ENCODE data around the gene R3HDM2.

- TF ChIP-seq, protein P1, sequence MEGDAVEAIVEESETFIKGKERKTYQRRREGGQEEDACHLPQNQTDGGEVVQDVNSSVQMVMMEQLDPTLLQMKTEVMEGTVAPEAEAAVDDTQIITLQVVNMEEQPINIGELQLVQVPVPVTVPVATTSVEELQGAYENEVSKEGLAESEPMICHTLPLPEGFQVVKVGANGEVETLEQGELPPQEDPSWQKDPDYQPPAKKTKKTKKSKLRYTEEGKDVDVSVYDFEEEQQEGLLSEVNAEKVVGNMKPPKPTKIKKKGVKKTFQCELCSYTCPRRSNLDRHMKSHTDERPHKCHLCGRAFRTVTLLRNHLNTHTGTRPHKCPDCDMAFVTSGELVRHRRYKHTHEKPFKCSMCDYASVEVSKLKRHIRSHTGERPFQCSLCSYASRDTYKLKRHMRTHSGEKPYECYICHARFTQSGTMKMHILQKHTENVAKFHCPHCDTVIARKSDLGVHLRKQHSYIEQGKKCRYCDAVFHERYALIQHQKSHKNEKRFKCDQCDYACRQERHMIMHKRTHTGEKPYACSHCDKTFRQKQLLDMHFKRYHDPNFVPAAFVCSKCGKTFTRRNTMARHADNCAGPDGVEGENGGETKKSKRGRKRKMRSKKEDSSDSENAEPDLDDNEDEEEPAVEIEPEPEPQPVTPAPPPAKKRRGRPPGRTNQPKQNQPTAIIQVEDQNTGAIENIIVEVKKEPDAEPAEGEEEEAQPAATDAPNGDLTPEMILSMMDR (IDR thresholded peaks at IDR 0.05; ENCODE audit: low read depth, low read length), result no peak
- TF ChIP-seq POLR2A (IDR thresholded peaks at IDR 0.05; ENCODE audit: extremely low read depth, insufficient read length), result no peak
Observed at GRCh38 chr12:57389033-57389432, 41.8 kb downstream of the R3HDM2 start.
